Mesenchymal stem cell (in vitro differentiated cells and primary cell): ENCODE measurements around the gene HBA1.

Source experiments
- DNase-seq: peaks from one replicate; pipeline ENCODE4 v3.0.0-alpha.2; 2013
- H2AFZ ChIP-seq: one replicate; pipeline ENCODE4 v1.6.1; 2013; ENCODE audit warnings: low read depth, mild to moderate bottlenecking, control low read depth, inconsistent platforms, low read length, moderate library complexity
- H2AK5ac ChIP-seq: 2 replicates; pipeline ENCODE4 v1.6.1; 2013; ENCODE audit warnings: low read length, moderate library complexity, mild to moderate bottlenecking, inconsistent platforms; ENCODE audit not compliant: severe bottlenecking
- H2BK120ac ChIP-seq: one replicate; pipeline ENCODE4 v1.6.1; 2013; ENCODE audit warnings: low read depth, mild to moderate bottlenecking, inconsistent platforms, low read length, moderate library complexity
- H2BK12ac ChIP-seq, 2 experiments: one replicate each; pipeline ENCODE4 v1.6.1; 2013; ENCODE audit warnings: inconsistent platforms in 2 of 2, low read length in 2 of 2, mild to moderate bottlenecking in 2 of 2, moderate library complexity in 2 of 2, control low read depth in 1 of 2
- H2BK15ac ChIP-seq: one replicate; pipeline ENCODE4 v1.6.1; 2013; ENCODE audit warnings: mild to moderate bottlenecking, low read depth, inconsistent platforms; ENCODE audit not compliant: poor library complexity, severe bottlenecking
- H2BK5ac ChIP-seq: 2 replicates; pipeline ENCODE4 v1.6.1; 2013; ENCODE audit warnings: low read depth, mild to moderate bottlenecking, low read length, control low read depth, inconsistent platforms; ENCODE audit not compliant: poor library complexity, severe bottlenecking
- H3K14ac ChIP-seq, 2 experiments: one replicate each; pipeline ENCODE4 v1.6.1; 2013; ENCODE audit warnings: inconsistent platforms in 2 of 2, low read length in 2 of 2, control low read depth in 1 of 2, mild to moderate bottlenecking in 1 of 2, moderate library complexity in 1 of 2
- H3K18ac ChIP-seq, 2 experiments: one replicate each; pipeline ENCODE4 v1.6.1; 2013; ENCODE audit warnings: inconsistent platforms in 2 of 2, low read length in 2 of 2, control low read depth in 1 of 2, low read depth in 1 of 2, mild to moderate bottlenecking in 1 of 2
- H3K23ac ChIP-seq, 2 experiments: one replicate each; pipeline ENCODE4 v1.6.1; 2013; ENCODE audit warnings: inconsistent platforms in 2 of 2, low read length in 2 of 2, mild to moderate bottlenecking in 2 of 2, moderate library complexity in 2 of 2, control low read depth in 1 of 2
- H3K27ac ChIP-seq: 2 replicates; pipeline ENCODE4 v1.5.1; 2013; ENCODE audit warnings: mild to moderate bottlenecking, moderate library complexity, low read length, control low read depth, inconsistent platforms; ENCODE audit not compliant: poor library complexity, severe bottlenecking
- H3K27me3 ChIP-seq, 2 experiments: 2 replicates each; pipeline versions ENCODE4 v1.6.1 to v1.7.0; 2013; ENCODE audit warnings: low read length in 2 of 2, mild to moderate bottlenecking in 2 of 2, moderate library complexity in 2 of 2, control low read depth in 1 of 2, inconsistent platforms in 1 of 2; ENCODE audit not compliant: control insufficient read depth in 1 of 2, insufficient read depth in 1 of 2
- H3K36me3 ChIP-seq, 2 experiments: 2 replicates each; pipeline versions ENCODE4 v1.6.1 to v1.7.0; 2013; ENCODE audit warnings: low read length in 2 of 2, control low read depth in 1 of 2, inconsistent platforms in 1 of 2, low read depth in 1 of 2, mild to moderate bottlenecking in 1 of 2; ENCODE audit not compliant: insufficient read depth in 2 of 2, control insufficient read depth in 1 of 2
- H3K4ac ChIP-seq, 2 experiments: one replicate each; pipeline ENCODE4 v1.6.1; 2013; ENCODE audit warnings: inconsistent platforms in 2 of 2, low read length in 2 of 2, mild to moderate bottlenecking in 2 of 2, moderate library complexity in 2 of 2, control low read depth in 1 of 2, low read depth in 1 of 2
- H3K4me1 ChIP-seq: 2 replicates; pipeline ENCODE4 v1.6.1; 2013; ENCODE audit warnings: low read depth, low read length, control low read depth; ENCODE audit not compliant: control insufficient read depth, insufficient read depth
- H3K4me2 ChIP-seq: 2 replicates; pipeline ENCODE4 v1.6.1; 2013; ENCODE audit warnings: low read length, mild to moderate bottlenecking, inconsistent platforms; ENCODE audit not compliant: poor library complexity, severe bottlenecking
- H3K4me3 ChIP-seq, 2 experiments: 2 replicates each; pipeline versions ENCODE4 v1.5.1 to v1.7.0; 2013; ENCODE audit warnings: low read length in 2 of 2, mild to moderate bottlenecking in 2 of 2, control low read depth in 1 of 2, low read depth in 1 of 2; ENCODE audit not compliant: insufficient read depth in 1 of 2
- H3K79me1 ChIP-seq: replicated peaks from 2 replicates; pipeline ENCODE4 v1.6.1; 2013; ENCODE audit warnings: mild to moderate bottlenecking, control low read depth, low read length, inconsistent platforms; ENCODE audit not compliant: poor library complexity, severe bottlenecking
- H3K9ac ChIP-seq: 2 replicates; pipeline ENCODE4 v1.7.0; 2013; ENCODE audit warnings: mild to moderate bottlenecking, low read length, moderate library complexity
- H3K9me3 ChIP-seq: 2 replicates; pipeline ENCODE4 v1.7.0; 2013; ENCODE audit warnings: mild to moderate bottlenecking, low read length; ENCODE audit not compliant: control insufficient read depth
- H4K8ac ChIP-seq: one replicate; pipeline ENCODE4 v1.6.1; 2013; ENCODE audit warnings: inconsistent platforms, mild to moderate bottlenecking, low read length, moderate library complexity
- H4K91ac ChIP-seq: one replicate; pipeline ENCODE4 v1.6.1; 2013; ENCODE audit warnings: mild to moderate bottlenecking, low read length, inconsistent platforms
- WGBS: methylation state at CpG from one replicate; pipeline ENCODE4 v1.1.7; 2013; ENCODE audit warnings: mixed read lengths; 5-methylcytosine and 5-hydroxymethylcytosine counted together

The HBA1 gene

GRCh38 chr16:143047-143446, 33.4 kb upstream of the HBA1 start:
- 87% methylated on average over 6 of the region's 6 CpGs for WGBS

GRCh38 chr16:143456-143855, 33.0 kb upstream of the HBA1 start:
- Histone ChIP-seq H3K23ac (no peak overlapping the region), H4K91ac (no peak overlapping the region), H3K18ac (no peak overlapping the region), H3K14ac (no peak overlapping the region), H3K79me1 (no peaks in the 10 kb centered on the region), H3K9ac (no peak overlapping the region), H3K4me2 (no peak overlapping the region), H2AK5ac (no peak overlapping the region), H2AFZ (no peak overlapping the region), H2BK15ac (no peak overlapping the region), H2BK12ac (no peak overlapping the region), H3K27ac (no peak overlapping the region), H3K27me3 (peaks cover 0 to 13% of the 10 kb centered on the region in 2 experiments), H3K4me3 (no peak overlapping the region), H3K9me3 (no peaks in the 10 kb centered on the region), H4K8ac (no peak overlapping the region), H2BK5ac (no peak overlapping the region), H2BK120ac (no peak overlapping the region), H3K36me3 (no peaks in the 10 kb centered on the region), H3K4ac (no peak overlapping the region), H3K4me1 (peaks cover 3% of the 10 kb centered on the region)
- DNase-seq, result no peak
- 60% methylated on average over 6 of the region's 6 CpGs for WGBS

More at GRCh38 chr16:143047-143446, 33.4 kb upstream of the HBA1 start:
- DNase-seq, result no peak
- Histone ChIP-seq H3K4me1 (peaks cover 3% of the 10 kb centered on the region), H3K4ac (no peak overlapping the region), H2AK5ac (no peak overlapping the region), H3K9ac (no peak overlapping the region), H3K23ac (no peak overlapping the region), H2BK12ac (no peak overlapping the region), H3K36me3 (no peaks in the 10 kb centered on the region), H2BK15ac (no peak overlapping the region), H3K18ac (no peak overlapping the region), H2BK120ac (no peak overlapping the region), H3K4me2 (no peak overlapping the region), H2AFZ (no peak overlapping the region), H3K14ac (no peak overlapping the region), H3K9me3 (no peaks in the 10 kb centered on the region), H3K79me1 (no peaks in the 10 kb centered on the region), H3K27ac (no peak overlapping the region), H4K91ac (no peak overlapping the region), H3K27me3 (peaks cover 0 to 11% of the 10 kb centered on the region in 2 experiments), H4K8ac (no peak overlapping the region), H3K4me3 (no peak overlapping the region), H2BK5ac (no peak overlapping the region)

DNA sequence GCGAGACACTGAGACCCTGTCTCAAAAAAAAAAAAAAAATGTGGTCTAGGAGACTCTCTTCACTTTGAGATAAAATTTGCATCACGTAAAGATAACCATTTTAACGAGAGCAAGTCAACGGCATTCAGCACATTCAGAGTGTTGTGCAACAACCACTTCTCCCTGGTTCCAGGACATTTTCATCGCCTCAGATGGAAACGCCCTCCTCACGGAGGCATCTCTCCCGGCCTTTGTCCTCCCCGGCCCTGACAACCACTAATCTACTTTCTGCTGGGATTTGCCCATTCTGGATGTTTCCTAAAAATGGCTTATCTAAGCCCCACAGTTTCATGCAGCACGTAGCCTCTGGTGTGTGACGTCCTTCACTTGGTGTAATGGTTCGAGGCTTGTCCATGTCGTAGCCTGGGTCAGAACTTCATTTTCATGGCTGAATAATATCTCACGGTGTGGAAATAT, 31.7 kb upstream of the HBA1 start:
- no peaks in the 10 kb centered on the region for H3K9me3 ChIP-seq
- H2AK5ac ChIP-seq, result no peak overlapping the region
- H2AFZ ChIP-seq, result no peak overlapping the region
- H4K8ac ChIP-seq, result no peak overlapping the region
- H3K4ac ChIP-seq, result no peak overlapping the region
- H2BK120ac ChIP-seq, result no peak overlapping the region
- no peak overlapping the region for H3K4me2 ChIP-seq
- no peak overlapping the region for H4K91ac ChIP-seq
- no peak overlapping the region for H3K4me3 ChIP-seq
- no peak for DNase-seq
- no peak overlapping the region for H2BK12ac ChIP-seq
- no peak overlapping the region for H3K14ac ChIP-seq
- H3K27me3 ChIP-seq, result peaks cover 0 to 26% of the 10 kb centered on the region in 2 experiments
- 90% methylated on average over 14 of the region's 14 CpGs for WGBS
- H3K79me1 ChIP-seq, result no peaks in the 10 kb centered on the region
- H3K27ac ChIP-seq, result no peak overlapping the region
- H3K18ac ChIP-seq, result no peak overlapping the region
- no peak overlapping the region for H3K9ac ChIP-seq
- H3K4me1 ChIP-seq, result peaks cover 7% of the 10 kb centered on the region
- H3K36me3 ChIP-seq, result no peaks in the 10 kb centered on the region
- H2BK5ac ChIP-seq, result no peak overlapping the region
- no peak overlapping the region for H3K23ac ChIP-seq
- no peak overlapping the region for H2BK15ac ChIP-seq

GRCh38 chr16:146646-147045, 29.8 kb upstream of the HBA1 start:
- Histone ChIP-seq H3K23ac (no peak overlapping the region), H3K14ac (no peak overlapping the region), H3K36me3 (no peaks in the 10 kb centered on the region), H3K4me2 (no peak overlapping the region), H3K9me3 (no peaks in the 10 kb centered on the region), H3K4me3 (no peak overlapping the region), H2BK5ac (no peak overlapping the region), H3K9ac (no peak overlapping the region), H3K18ac (no peak overlapping the region), H2BK120ac (no peak overlapping the region), H3K27ac (no peak overlapping the region), H3K79me1 (no peaks in the 10 kb centered on the region), H4K91ac (no peak overlapping the region), H3K4me1 (peaks cover 7% of the 10 kb centered on the region), H3K4ac (no peak overlapping the region), H2AK5ac (no peak overlapping the region), H2BK12ac (no peak overlapping the region), H2BK15ac (no peak overlapping the region), H4K8ac (no peak overlapping the region), H3K27me3 (peaks cover 0 to 34% of the 10 kb centered on the region in 2 experiments), H2AFZ (no peak overlapping the region)
- no peak for DNase-seq
- no CpG with 5 or more reads among the region's 2 CpGs for WGBS
